HepG2 (cell line): ENCODE data around the gene PTGIS. TPM values are rescaled to one million over a fixed set of nuclear protein-coding genes. Genes with fewer than 3 reads are reported as not detected.

ENCODE experiments used
- ATAC-seq: fragments of 200-7000 bp; cut with Tn5 transposase; 3 replicates; pipeline ENCODE4 v1.9.1; 2020; ENCODE audit warnings: mild to moderate bottlenecking, moderate library complexity
- BruUV-seq: library from RNA; stranded (reverse); fragments of 400-500 nt; replicated peaks from 2 replicates; lab custom pipeline; 2021; lab: Mats Ljungman, UMichigan
- CTCF ChIA-PET: fragments of 300-600 bp; formaldehyde crosslinking; extraction: SDS; loops from one replicate; lab custom pipeline; 2021; ENCODE audit warnings: low total read pairs, inconsistent platforms, low intra/inter-chr PET ratio; lab: Yijun Ruan, JAX
- POLR2A ChIA-PET: fragments of 350-600 bp; sonication (Branson Sonifier 250); formaldehyde crosslinking; loops from one replicate; lab custom pipeline; 2020; ENCODE audit warnings: antibody characterized with exemption, inconsistent platforms; lab: Yijun Ruan, JAX
- DNase-seq: peaks from one replicate; pipeline ENCODE4 v3.0.0-alpha.2; 2015; ENCODE audit warnings: low spot score
- FAIRE-seq: peaks from 3 replicates; lab custom pipeline; 2011; peaks lifted over from hg19 to GRCh38; lab: Jason Lieb, UNC
- H2AFZ ChIP-seq: one replicate; pipeline ENCODE4 v1.6.1; 2011; ENCODE audit warnings: low read length, inconsistent platforms
- H3K27ac ChIP-seq: fragments of 300-600 bp; 3 replicates; pipeline ENCODE4 v1.8.0; 2011; ENCODE audit warnings: mixed run types, mild to moderate bottlenecking, mixed read lengths, low read length, inconsistent platforms; ENCODE audit not compliant: insufficient read depth; ENCODE audit errors: extremely low read length
- H3K27me3 ChIP-seq, 2 experiments: fragments of 200-600 bp in 1 of 2; 2 replicates in 1 of 2; 3 replicates in 1 of 2; pipeline versions ENCODE4 v1.6.0 to v1.8.0; 2011; ENCODE audit warnings: low read length in 2 of 2, mild to moderate bottlenecking in 2 of 2, moderate library complexity in 2 of 2, inconsistent platforms in 1 of 2; ENCODE audit not compliant: insufficient read depth in 2 of 2, control insufficient read depth in 1 of 2
- H3K36me3 ChIP-seq, 2 experiments: fragments of 200-600 bp in 1 of 2; replicated peaks in 1 of 2; 2 replicates in 1 of 2; 3 replicates in 1 of 2; pipeline versions ENCODE4 v1.5.1 to v1.8.0; 2011; ENCODE audit warnings: low read length in 2 of 2, inconsistent platforms in 1 of 2; ENCODE audit not compliant: insufficient read depth in 2 of 2, control insufficient read depth in 1 of 2
- H3K4me1 ChIP-seq: 2 replicates; pipeline ENCODE4 v1.5.1; 2012; ENCODE audit warnings: low read length, inconsistent platforms; ENCODE audit not compliant: insufficient read depth
- H3K4me2 ChIP-seq: 2 replicates; pipeline ENCODE4 v1.6.0; 2011; ENCODE audit warnings: low read depth, low read length, inconsistent platforms
- H3K4me3 ChIP-seq, 3 experiments: fragments of 200-600 bp in 1 of 3; sonication (generic), shearing (Covaris generic) in 1 of 3; replicated peaks in 1 of 3; 2 replicates each; pipeline ENCODE4 v1.5.1; 2011 to 2016; ENCODE audit warnings: low read length in 3 of 3, inconsistent platforms in 2 of 3, low read depth in 2 of 3, mild to moderate bottlenecking in 2 of 3, control low read depth in 1 of 3, mixed read lengths in 1 of 3; ENCODE audit not compliant: insufficient read depth in 1 of 3
- H3K79me2 ChIP-seq: one replicate; pipeline ENCODE4 v1.6.1; 2011; ENCODE audit warnings: low read length, inconsistent platforms; ENCODE audit not compliant: insufficient read depth
- H3K9ac ChIP-seq: 2 replicates; pipeline ENCODE4 v1.6.0; 2011; ENCODE audit warnings: mild to moderate bottlenecking, low read depth, low read length, inconsistent platforms; ENCODE audit not compliant: insufficient read depth
- H3K9me3 ChIP-seq: 2 replicates; pipeline ENCODE4 v1.5.1; 2012; ENCODE audit warnings: mild to moderate bottlenecking, low read length
- H4K20me1 ChIP-seq: 2 replicates; pipeline ENCODE4 v1.6.0; 2011; ENCODE audit warnings: inconsistent platforms, mild to moderate bottlenecking, low read length, moderate library complexity; ENCODE audit not compliant: insufficient read depth
- HDAC1 ChIP-seq: sonication (generic); formaldehyde crosslinking; IDR thresholded peaks from 2 replicates; pipeline ENCODE4 v1.5.1; 2020; ENCODE audit warnings: mild to moderate bottlenecking, missing genetic modification reagents
- REST ChIP-seq, 2 experiments: IDR thresholded peaks; 2 replicates each; pipeline ENCODE4 v1.6.1; 2011 to 2012; ENCODE audit warnings: low read length in 2 of 2, borderline replicate concordance in 1 of 2, low read depth in 1 of 2, mild to moderate bottlenecking in 1 of 2, moderate library complexity in 1 of 2
- TP53 ChIP-seq: sonication (generic); formaldehyde crosslinking; conservative IDR thresholded peaks from 2 replicates; pipeline ENCODE4 v1.4.0; 2020; ENCODE audit warnings: missing genetic modification reagents
- ZNF800 ChIP-seq: sonication (generic); formaldehyde crosslinking; IDR thresholded peaks from 2 replicates; pipeline ENCODE4 v1.4.0; 2020; ENCODE audit warnings: missing genetic modification reagents
- WGBS: methylation state at CpG from one replicate; pipeline ENCODE4 v1.1.6; 2017; ENCODE audit warnings: low lambda C conversion rate; 5-methylcytosine and 5-hydroxymethylcytosine counted together
- in situ Hi-C: cut with HindIII; loops from 2 replicates; pipeline ENCODE4 v1.10.0; 2017; ENCODE audit warnings: low pct_unique_long_range_greater_than_20kb; ENCODE audit not compliant: extremely low pct_ligation_motif_present
- intact Hi-C: fragments of 100-400 bp; cut with micrococcal nuclease; formaldehyde crosslinking; loops from one replicate; pipeline ENCODE4 v1.10.0; 2022; ENCODE audit not compliant: unreplicated experiment
- polyA plus RNA-seq, 8 experiments: library from polyadenylated mRNA; depleted of rRNA in 3 of 8; stranded (reverse) in 7 of 8; unstranded in 1 of 8; fragments of >200 nt; fragmentation: Illumina TruSeq in 4 of 8; extraction: Trizol in 4 of 8; gene quantifications; 2 replicates each; pipeline versions ENCODE4 v1.2.1 to v1.2.3, GENCODE V29; 2011 to 2016; ENCODE audit warnings: low read depth in 4 of 8, missing spikeins in 1 of 8, mixed read lengths in 1 of 8; ENCODE audit not compliant: insufficient read depth in 1 of 8
- total RNA-seq, 5 experiments: library from RNA; depleted of rRNA; stranded (reverse); fragments of >200 nt; fragmentation: Illumina TruSeq; extraction: Trizol; gene quantifications; 2 replicates each; pipeline ENCODE4 v1.2.3, GENCODE V29; 2016; ENCODE audit warnings: low read depth in 1 of 5

Gene PTGIS
- total and polyA plus RNA-seq, 2 of the 13 experiments (the other 11 are each of a cell fraction or from before 2014, with no cell fraction given): not detected

- Histone ChIP-seq H3K79me2 (no peaks in the 10 kb centered on the region), H4K20me1 (peaks cover 27% of the 10 kb centered on the region; the same call in 1 of the 2 replicates), H3K9me3 (no peaks in the 10 kb centered on the region), H3K27ac (no peak overlapping the region), H3K36me3 (no peaks in the 10 kb centered on the region), H3K4me1 (peaks cover 25% of the 10 kb centered on the region), H3K4me2 (peak overlapping the region; percentile 87; the same call in 1 of the 2 replicates), H3K9ac (no peak overlapping the region), H3K4me3 (peak overlapping the region in 1 of 3 experiments; percentile 70; a peak in 1 of 6 replicates), H2AFZ (no peak overlapping the region), H3K27me3 (peaks cover 4 to 36% of the 10 kb centered on the region in 2 experiments; a peak in 3 of 5 replicates)
- FAIRE-seq (no peak), DNase-seq (no peak), ATAC-seq (peak; percentile 3; the same call in 1 of the 3 replicates)
- intact Hi-C loops: loop anchor here (1.0 to 5.0 kb wide), 4 partner anchors 25 to 149 kb away; no protein-coding TSS in a partner anchor
- BruUV-seq: no TSS peak
- ChIA-PET POLR2A (no interaction called here), CTCF (interaction anchor here (1.1 to 9.6 kb wide), 6 partner anchors 25 to 156 kb away, joined by 3 to 159 read pairs (median 6); no protein-coding TSS in a partner anchor)
- TF ChIP-seq TP53 (CRISPR knock-in tag): no peak
- peak in 1 of 2 experiments; percentile 0; a peak in 2 of 4 replicates for TF ChIP-seq REST (IDR thresholded peaks at IDR 0.05; ENCODE audit: borderline replicate concordance in 1 of 2, low read depth in 1 of 2, low read length in 2 of 2)
- TF ChIP-seq ZNF800: no peak
- 0 out of 2 replicates have a peak, but pooled peaks have one; percentile 2 for TF ChIP-seq HDAC1 (CRISPR knock-in tag)
- 18% methylated on average over 24 of the region's 44 CpGs for WGBS
- in situ Hi-C loops: loop anchor here (5.0 kb wide), 2 partner anchors 96 to 151 kb away; no protein-coding TSS in a partner anchor
These were observed 84.2 kb downstream of the PTGIS start for GRCh38 chr20:49483696-49484123.
